UCSD-AML1 (cell line): Measurements from ENCODE around the gene NEU4.

Experiments
- DNase-seq: peaks from one replicate; lab custom pipeline; 2025; ENCODE audit not compliant: unreplicated experiment; lab: John Stamatoyannopoulos, UW

The NEU4 gene

GRCh38 chr2:241862775-241863535 lies 54.0 kb downstream of the NEU4 start:
- no peak for DNase-seq

GRCh38 chr2:241863536-241863954 lies 54.6 kb downstream of the NEU4 start:
- DNase-seq, result peak; percentile 78

GRCh38 chr2:241864168-241864849 lies 55.3 kb downstream of the NEU4 start:
- DNase-seq, result no peak

- DNase-seq, result no peak
Measured at GRCh38 chr2:241864850-241865213, 55.8 kb downstream of the NEU4 start.

GRCh38 chr2:241865416-241865956 lies 56.5 kb downstream of the NEU4 start:
- no peak for DNase-seq

GRCh38 chr2:241865957-241866789 lies 57.2 kb downstream of the NEU4 start:
- DNase-seq, result no peak
